Brain pericyte (primary cell): ENCODE results near the gene BCO2.
"Not testable (repeated sequence)": the region's sequence is repeated elsewhere in the genome, so short reads cannot be mapped to it uniquely, and the experiment has no call there.

Experiments
- DNase-seq: peaks from one replicate; pipeline ENCODE4 v3.0.0-alpha.2; 2012; ENCODE audit warnings: low read depth, low spot score

BCO2 gene

GRCh38 chr11:112174789-112175598 is at the start of gene BCO2:
TSS of gene BCO2 (plus strand) at chr11:112175512. CDS start at chr11:112175602, 90 bp downstream.
- no peak for DNase-seq

- no peak for DNase-seq
Measured at GRCh38 chr11:112127056-112127455, 48.3 kb upstream of the BCO2 start.

- no peak for DNase-seq
Measured at GRCh38 chr11:112128483-112129121, 46.7 kb upstream of the BCO2 start.

- no peak for DNase-seq
Measured at GRCh38 chr11:112129656-112130055, 45.7 kb upstream of the BCO2 start.

- DNase-seq = no peak
Measured at GRCh38 chr11:112132737-112133136, 42.6 kb upstream of the BCO2 start.

- no peak for DNase-seq
Measured at GRCh38 chr11:112134473-112134872, 40.8 kb upstream of the BCO2 start.

- DNase-seq = no peak
Measured at GRCh38 chr11:112143597-112143996, 31.7 kb upstream of the BCO2 start.

- no peak for DNase-seq
Measured at GRCh38 chr11:112150517-112150916, 24.8 kb upstream of the BCO2 start.

- no peak for DNase-seq
Measured at GRCh38 chr11:112156153-112156955, 19.0 kb upstream of the BCO2 start.

- DNase-seq = peak; percentile 63
Measured at GRCh38 chr11:112156956-112157766, 18.2 kb upstream of the BCO2 start.

- no peak for DNase-seq
Measured at GRCh38 chr11:112159098-112160065, 15.9 kb upstream of the BCO2 start.

- DNase-seq = no peak
Measured at GRCh38 chr11:112160091-112160848, 15.0 kb upstream of the BCO2 start.

- DNase-seq = no peak
Measured at GRCh38 chr11:112161012-112161411, 14.3 kb upstream of the BCO2 start.

- not testable (repeated sequence) for DNase-seq
Measured at GRCh38 chr11:112162200-112162599, 13.1 kb upstream of the BCO2 start.

GRCh38 chr11:112162761-112163546 is 12.4 kb upstream of the BCO2 start:
- no peak for DNase-seq

- DNase-seq = no peak
Measured at GRCh38 chr11:112163875-112164685, 11.2 kb upstream of the BCO2 start, which contains the start of gene IL18. TSS of gene IL18 (minus strand) at chr11:112164094. CDS start at chr11:112155053, 9,041 bp downstream.

- no peak for DNase-seq
Measured at GRCh38 chr11:112165049-112165448, 10.3 kb upstream of the BCO2 start.

GRCh38 chr11:112166562-112166961 is 8.8 kb upstream of the BCO2 start:
- no peak for DNase-seq
